GM19025 (cell line): Measurements from ENCODE around the gene FMNL3.
"Not testable (repeated sequence)": the region's sequence is repeated elsewhere in the genome, so short reads cannot be mapped to it uniquely, and the experiment has no call there.

Experiments
- ATAC-seq: cut with Tn5 transposase; IDR thresholded peaks from one replicate; pipeline ENCODE4 v1.9.1; 2021; ENCODE audit warnings: mild to moderate bottlenecking, low read depth, moderate library complexity; ENCODE audit not compliant: unreplicated experiment

Gene FMNL3

GRCh38 chr12:49612210-49612609 lies 95.0 kb downstream of the FMNL3 start:
- no peak for ATAC-seq

GRCh38 chr12:49610785-49611184 lies 96.4 kb downstream of the FMNL3 start:
- ATAC-seq = not testable (repeated sequence)

GRCh38 chr12:49609875-49610154 lies 97.4 kb downstream of the FMNL3 start:
- ATAC-seq = no peak

- ATAC-seq = no peak
Observed at GRCh38 chr12:49609059-49609874, 97.9 kb downstream of the FMNL3 start.

- not testable (repeated sequence) for ATAC-seq
Observed at GRCh38 chr12:49605539-49605938, 101.7 kb downstream of the FMNL3 start, which contains the start of gene FAM186B. TSS of gene FAM186B (minus strand) at chr12:49605639. CDS start at chr12:49605477, 162 bp downstream.

DNA sequence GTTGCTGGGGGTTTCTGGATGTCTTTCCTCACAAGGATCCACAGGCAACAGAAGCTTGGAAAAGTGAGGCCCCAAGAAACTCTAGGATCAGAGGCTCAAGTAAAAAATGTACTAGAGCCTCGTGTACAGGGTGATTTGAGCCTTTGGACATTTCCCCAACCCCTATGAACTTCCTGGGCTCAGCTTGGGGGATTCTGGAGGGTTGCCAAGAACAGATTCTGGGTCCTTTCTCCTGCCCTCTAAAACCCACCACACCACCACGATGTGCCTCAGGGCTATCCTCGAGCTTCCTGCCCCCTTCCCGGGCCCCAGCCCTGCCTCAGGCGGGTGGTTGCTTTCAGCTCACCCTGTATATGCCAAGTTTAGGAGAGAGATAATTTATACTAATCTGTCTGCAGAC lies 102.3 kb downstream of the FMNL3 start:
- ATAC-seq = no peak

DNA sequence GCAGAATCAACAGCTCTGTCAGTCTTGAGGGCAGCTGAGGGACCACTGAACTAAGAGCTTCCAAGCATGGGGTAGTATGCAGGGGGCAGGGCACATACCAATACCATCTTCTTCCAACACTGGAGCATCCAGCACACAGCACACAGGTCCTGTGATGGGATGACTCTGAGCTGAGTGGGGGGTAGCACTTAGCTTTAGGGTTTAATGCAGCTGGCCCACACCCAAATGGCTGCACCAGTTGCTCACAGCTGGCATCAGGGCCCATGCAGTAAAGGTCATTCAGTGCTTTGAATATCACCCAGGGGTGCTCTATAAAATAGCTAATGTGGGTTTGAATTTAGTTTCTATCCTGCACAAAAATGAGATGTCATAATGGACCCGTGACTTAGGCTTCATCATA lies 103.5 kb downstream of the FMNL3 start:
- no peak for ATAC-seq

DNA sequence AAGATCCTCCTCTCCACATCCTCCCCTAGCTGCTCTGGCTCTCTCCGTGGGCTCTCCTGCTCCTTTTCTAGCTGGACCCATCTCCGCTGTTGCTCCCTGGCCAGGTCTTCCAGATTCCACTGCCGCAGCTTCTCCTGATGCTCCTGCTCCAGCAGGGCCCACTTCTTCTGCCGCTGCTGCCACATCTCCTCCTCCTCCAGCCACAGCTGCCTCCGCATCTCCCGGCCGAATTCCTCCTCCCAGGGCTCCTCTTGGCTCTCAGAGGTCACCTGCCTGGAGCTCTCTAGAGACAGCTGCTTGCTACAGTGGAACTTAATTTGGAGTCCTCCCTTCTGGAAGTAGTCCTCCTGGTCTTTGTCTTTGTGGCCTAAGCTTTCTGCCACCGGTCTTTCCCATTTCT lies 107.2 kb downstream of the FMNL3 start:
- ATAC-seq = no peak

DNA sequence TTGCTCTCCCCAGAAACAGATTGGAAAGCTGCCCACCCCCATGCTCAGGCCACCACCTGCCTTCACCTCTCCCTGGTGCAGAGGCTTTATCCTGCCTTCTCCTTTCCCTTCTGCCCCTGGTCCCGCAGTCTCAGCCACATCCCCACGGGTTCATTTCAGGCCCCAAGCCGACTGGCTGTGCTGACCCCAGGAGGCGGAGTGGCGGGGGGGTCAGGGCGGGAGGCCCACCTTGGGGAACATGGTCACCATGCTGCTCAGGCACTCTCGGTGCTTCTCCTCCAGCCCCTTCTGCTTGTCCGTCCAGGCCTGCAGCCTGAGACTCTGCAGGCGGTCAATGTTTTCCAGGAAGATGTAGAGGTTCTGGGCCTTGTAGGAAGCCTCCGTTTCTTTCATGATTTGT lies 108.7 kb downstream of the FMNL3 start:
- ATAC-seq = no peak

DNA sequence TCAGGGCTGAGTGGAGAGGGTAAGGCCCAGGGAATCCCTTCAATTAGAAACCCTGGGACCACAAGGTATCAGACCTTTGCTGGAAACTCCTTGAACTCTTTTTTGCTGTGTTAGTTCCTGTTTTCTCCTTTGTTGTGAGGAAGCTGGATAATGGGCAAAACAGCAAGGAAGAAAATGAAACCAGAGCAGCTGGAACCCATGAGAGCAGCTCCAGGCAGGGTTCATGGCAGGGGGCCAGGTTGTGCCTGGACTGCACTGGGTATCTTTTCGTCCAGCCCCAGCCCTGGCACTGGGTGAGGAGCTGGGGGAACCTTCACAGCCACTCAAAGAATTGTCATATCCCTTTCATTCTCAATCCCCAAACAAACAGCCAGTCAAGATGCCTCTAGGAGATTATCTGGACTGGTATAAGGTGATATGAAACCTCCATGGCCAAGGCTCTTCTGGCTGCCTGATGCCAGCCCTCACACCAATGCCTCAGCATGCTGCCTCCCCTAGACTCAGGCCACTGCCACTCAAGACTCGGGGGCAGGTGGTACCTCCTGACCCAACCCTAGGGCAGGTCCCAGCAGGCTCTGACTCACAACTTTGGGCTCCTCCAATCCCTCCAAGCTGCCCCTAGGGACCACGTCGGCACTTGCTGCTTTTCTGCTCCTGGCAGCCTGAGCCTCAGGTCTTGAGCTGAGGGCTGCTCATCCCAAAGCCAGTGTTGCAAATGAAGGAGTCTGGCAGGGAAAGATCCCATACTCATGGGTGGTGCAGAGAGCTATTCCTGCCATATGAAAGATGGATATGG lies 118.3 kb downstream of the FMNL3 start:
- no peak for ATAC-seq

DNA sequence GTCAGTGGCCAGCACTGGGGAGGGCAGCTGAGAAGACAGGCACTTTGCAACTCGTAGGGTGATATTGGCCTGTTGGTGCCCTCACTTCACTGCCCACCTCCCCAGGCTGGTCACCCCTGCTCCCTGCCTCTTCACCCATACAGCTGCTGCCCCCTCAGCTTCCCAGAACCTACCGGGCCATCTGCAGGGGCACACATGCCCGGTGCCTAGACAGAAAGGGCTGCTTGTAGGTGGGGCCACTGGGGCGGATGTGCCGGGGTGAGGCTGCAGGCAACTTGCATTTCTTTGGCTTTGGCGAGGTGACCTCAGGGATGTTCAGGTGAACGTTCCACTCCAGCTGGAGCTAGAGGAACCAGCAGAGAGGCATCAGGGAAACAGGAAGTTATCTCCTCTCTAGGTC lies 118.9 kb downstream of the FMNL3 start:
- no peak for ATAC-seq

DNA sequence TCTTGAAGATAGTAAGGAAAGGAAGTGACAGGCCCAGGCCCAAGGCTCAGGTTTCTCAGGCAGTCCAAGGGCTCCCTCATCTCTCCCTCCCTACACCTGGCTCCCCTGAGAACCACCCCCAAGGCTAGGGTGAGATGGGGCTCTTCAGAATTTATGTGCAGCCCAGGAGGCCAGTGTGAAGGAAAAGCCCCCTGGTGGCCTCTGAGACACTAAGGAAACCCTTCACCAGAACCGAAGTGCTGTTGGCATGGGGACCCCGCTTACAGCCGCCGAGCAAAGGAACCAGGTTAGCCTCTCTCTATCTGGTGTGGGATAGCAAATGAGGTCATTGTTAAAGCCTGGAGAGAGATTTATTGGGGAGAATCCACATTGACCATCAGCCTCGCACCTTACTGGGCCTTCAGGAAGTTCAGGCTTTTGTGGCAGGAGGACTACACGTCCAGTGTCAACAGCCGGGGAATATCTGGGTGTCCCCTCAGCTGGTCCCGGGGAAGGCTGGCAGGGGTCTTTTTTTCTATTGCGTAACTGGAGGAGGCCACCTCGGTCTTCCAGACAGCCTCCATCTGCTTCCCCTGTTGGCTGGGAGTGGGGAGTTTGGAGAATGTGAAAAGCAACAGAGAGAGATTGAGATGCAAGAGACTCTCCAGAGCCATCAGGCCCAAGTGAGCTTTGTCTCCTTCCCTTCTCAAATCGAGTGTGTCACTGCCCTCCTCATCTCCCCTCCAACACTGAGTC lies 119.9 kb downstream of the FMNL3 start:
- no peak for ATAC-seq
